ENCODE measurements around the gene THUMPD3. TPM values are rescaled to one million over a fixed set of nuclear protein-coding genes. Genes with fewer than 3 reads are reported as not detected.

Gene THUMPD3
- total RNA-seq, 2 donors from 2014 or later = 28.8 to 38.7 TPM

GRCh38 chr3:9428411-9428810 lies 65.6 kb downstream of the THUMPD3 start:
- Histone ChIP-seq H3K4me3 (no peak overlapping the region), H3K4me1 (replicated peaks) (peaks cover 2% of the 10 kb centered on the region), H3K27me3 (replicated peaks; ENCODE audit: insufficient read depth) (no peaks in the 10 kb centered on the region), H3K9me3 (no peaks in the 10 kb centered on the region), H3K27ac (no peak overlapping the region), H3K36me3 (peaks cover 4 to 6% of the 10 kb centered on the region in 2 donors)
- TF ChIP-seq POLR2AphosphoS5 (IDR thresholded peaks at IDR 0.05) (no peak), POLR2A (IDR thresholded peaks at IDR 0.05) (no peak), CTCF (IDR thresholded peaks at IDR 0.05) (no peak)
- intact Hi-C loops (cut with DNase I) = no loop called here
- DNase-seq (ENCODE audit: low spot score) = no peak

GRCh38 chr3:9430733-9431132 lies 67.9 kb downstream of the THUMPD3 start:
- 95% methylated on average over 3 of the region's 3 CpGs for WGBS
- no peak for DNase-seq (ENCODE audit: low spot score)
- Histone ChIP-seq H3K9me3 (no peaks in the 10 kb centered on the region), H3K4me3 (no peak overlapping the region), H3K27me3 (replicated peaks; ENCODE audit: insufficient read depth) (no peaks in the 10 kb centered on the region), H3K36me3 (peaks cover 4 to 14% of the 10 kb centered on the region in 2 donors), H3K4me1 (replicated peaks) (no peaks in the 10 kb centered on the region), H3K27ac (no peak overlapping the region)
- intact Hi-C loops (cut with DNase I) = no loop called here
- TF ChIP-seq CTCF (IDR thresholded peaks at IDR 0.05) (no peak), POLR2A (IDR thresholded peaks at IDR 0.05) (no peak), POLR2AphosphoS5 (IDR thresholded peaks at IDR 0.05) (no peak)

- peaks cover 13 to 15% of the 10 kb centered on the region in 2 donors for H3K36me3 ChIP-seq
- no peak for DNase-seq (ENCODE audit: low spot score)
- H3K9me3 ChIP-seq = no peaks in the 10 kb centered on the region
- intact Hi-C loops (cut with DNase I) = no loop called here
- no peaks in the 10 kb centered on the region for H3K4me1 ChIP-seq (replicated peaks)
- H3K27me3 ChIP-seq (replicated peaks; ENCODE audit: insufficient read depth) = no peaks in the 10 kb centered on the region
- H3K4me3 ChIP-seq = no peak overlapping the region
- TF ChIP-seq POLR2AphosphoS5 (IDR thresholded peaks at IDR 0.05) = no peak
- no peak for TF ChIP-seq CTCF (IDR thresholded peaks at IDR 0.05)
- no peak for TF ChIP-seq POLR2A (IDR thresholded peaks at IDR 0.05)
- H3K27ac ChIP-seq = no peak overlapping the region
- 85% methylated on average over 15 of the region's 15 CpGs for WGBS
Measured at GRCh38 chr3:9433627-9434521, 71.0 kb downstream of the THUMPD3 start.

- DNase-seq (ENCODE audit: low spot score) = no peak
- 91% methylated on average over 3 of the region's 3 CpGs for WGBS
- TF ChIP-seq POLR2AphosphoS5 (IDR thresholded peaks at IDR 0.05) (no peak), POLR2A (IDR thresholded peaks at IDR 0.05) (no peak), CTCF (IDR thresholded peaks at IDR 0.05) (no peak)
- Histone ChIP-seq H3K36me3 (peaks cover 8 to 12% of the 10 kb centered on the region in 2 donors), H3K4me1 (replicated peaks) (no peaks in the 10 kb centered on the region), H3K4me3 (no peak overlapping the region), H3K27ac (no peak overlapping the region), H3K9me3 (no peaks in the 10 kb centered on the region), H3K27me3 (replicated peaks; ENCODE audit: insufficient read depth) (no peaks in the 10 kb centered on the region)
- intact Hi-C loops (cut with DNase I) = no loop called here
Measured at GRCh38 chr3:9435316-9435715, 72.5 kb downstream of the THUMPD3 start.

Other genes with a start within 250 kb of the THUMPD3 start
- 10 to 100 TPM; 23.6 to 50.3 TPM for gene SRGAP3, start 113.4 kb upstream of the THUMPD3 start, total RNA-seq
- 100 to 1,000 TPM in 1 of 2 donors, 10 to 100 TPM in 1; 58.4 to 118 TPM for gene SETD5, start 34.6 kb downstream of the THUMPD3 start, total RNA-seq
- 1 to 10 TPM in 1 of 2 donors, under 1 TPM in 1; 0.28 to 6.8 TPM for gene LHFPL4, start 190.8 kb downstream of the THUMPD3 start, total RNA-seq

Measured in prostate gland (tissue), 2 donors.